Fibroblast of upper back skin (primary cell): ENCODE measurements around the gene THSD4.
A peak's percentile ranks its signal among the peaks of the same experiment; 100 is the strongest.

Source experiments
- DNase-seq: peaks from one replicate; pipeline ENCODE4 v3.0.0-alpha.2; 2013

Gene THSD4

DNA sequence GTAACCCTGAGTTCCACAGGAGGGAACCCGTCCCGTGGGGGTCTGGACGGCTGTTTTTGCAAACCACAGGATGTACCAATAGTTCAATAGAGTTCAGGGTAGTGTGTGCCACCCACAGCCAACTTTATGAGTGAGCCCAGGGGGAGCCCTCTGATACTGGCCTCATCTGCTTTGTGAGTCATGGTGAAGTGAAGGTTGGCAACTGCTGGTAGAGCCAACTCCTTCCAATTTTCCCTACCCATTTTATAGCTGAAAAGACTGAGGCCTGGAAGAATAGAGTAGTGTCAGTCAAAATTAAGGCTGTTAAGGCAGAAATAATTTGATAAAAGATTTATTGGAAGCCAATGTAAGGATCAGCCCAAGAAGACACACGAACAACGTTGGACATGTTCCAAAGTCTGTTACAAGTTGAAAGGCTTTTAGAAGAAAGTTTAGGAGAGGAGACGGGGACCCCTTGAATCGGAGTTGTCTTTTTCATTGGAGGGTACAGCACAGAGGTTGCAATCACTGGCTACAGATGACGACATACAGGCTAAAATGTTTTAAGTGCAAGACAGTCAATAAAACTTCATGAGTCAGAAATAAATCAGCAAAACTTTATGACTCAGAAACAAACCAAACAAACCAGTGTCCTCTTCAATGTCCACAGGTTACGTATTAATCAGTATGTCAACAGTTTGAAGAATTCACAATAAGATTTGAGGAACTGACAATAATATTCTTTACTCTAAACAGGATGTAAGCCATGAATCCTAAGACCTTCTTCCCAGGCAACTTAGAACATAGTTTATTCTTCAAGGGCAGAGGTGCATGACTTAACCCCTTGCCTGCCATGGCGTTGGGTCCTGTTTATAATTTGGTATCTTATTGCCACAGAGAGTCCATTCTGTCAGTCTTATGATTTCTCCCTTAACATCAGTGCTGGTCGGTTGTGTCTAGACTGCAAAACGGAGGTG is 632.1 kb downstream of the THSD4 start:
- peak; percentile 41 for DNase-seq

DNA sequence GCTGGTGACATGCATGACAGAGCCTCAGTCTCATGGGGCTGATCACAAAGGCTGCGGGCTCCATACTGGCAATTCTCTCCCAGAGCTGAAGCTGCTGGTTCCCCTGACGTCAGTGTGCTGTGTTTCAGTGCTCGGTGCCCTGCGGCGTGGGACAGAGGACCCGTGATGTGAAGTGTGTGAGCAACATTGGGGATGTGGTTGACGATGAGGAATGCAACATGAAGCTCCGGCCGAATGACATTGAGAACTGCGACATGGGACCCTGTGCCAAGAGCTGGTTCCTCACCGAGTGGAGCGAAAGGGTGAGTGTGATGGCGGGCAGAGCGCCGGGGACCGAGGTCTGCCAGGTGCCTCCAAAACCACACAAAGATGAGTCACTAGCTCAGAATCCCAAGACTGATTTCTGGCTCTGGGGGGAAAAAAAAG is 633.0 kb downstream of the THSD4 start:
- DNase-seq = peak; percentile 18

DNA sequence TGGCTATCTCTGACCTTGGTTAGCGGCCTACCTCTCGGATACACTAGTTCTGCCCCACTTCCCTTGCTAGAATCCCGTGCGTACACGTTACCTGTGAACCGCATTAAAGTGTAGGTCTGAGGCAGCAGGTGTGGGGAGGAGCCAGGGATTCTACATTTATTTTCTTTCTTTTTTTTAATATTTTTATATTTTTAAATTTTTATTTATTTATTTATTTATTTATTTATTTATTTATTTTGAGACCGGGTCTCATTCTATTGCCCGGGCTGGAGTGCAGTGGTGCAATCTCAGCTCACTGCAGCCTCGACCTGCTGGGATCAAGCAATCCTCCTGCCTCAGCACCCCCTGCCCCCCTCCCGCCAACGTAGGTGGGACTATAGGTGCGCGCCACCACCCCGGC is 634.2 kb downstream of the THSD4 start:
- no peak for DNase-seq

DNA sequence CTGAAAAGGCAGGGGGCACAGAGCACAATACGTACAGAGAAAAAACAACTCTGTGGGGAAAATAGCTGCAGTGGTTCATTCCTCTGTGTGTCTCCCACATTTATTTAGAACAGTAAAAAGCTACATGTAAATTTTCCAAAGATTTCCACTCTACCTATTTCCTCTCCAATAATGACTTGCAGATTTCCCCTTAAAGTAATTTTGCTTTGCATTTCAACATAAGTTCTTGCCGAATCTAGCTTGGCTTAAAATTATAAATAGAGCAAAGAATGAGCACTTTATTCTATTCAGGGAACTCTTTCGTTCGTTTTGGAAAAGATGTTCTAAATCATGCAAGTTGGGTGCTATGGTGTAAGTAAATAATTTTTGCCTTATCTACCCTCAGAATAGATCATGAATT is 636.9 kb downstream of the THSD4 start:
- DNase-seq = no peak

DNA sequence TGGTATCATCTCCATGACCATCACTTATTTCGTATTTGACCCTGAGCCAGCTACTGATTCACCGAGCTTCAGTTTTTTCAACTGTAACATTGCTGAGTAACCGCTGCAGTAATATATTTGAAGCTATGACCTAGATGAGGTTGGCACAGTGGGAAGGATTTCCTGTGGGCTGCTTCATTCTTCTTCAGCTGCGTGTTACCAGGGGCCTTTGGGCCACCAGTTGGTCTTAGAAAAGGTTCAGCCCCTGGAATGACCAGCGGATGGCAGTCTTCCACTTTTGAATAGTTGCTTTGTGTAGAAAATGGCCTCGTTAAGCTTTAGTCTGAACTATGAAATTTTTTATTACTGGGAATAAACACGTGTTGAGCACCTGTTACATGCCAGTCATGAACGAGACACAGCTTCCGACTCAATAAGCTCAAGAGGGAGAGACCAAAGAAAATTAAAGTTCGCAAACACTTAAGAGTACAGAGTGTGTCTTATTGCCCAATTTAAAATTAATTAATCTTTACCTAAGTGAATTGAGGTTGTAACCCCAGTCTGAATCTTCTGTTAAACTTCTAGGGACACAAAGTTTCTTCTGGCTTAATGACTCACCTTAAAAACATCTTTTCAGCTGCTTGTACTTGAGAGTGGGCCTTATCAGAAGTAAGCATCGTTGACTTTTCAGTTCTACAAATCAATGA is 637.5 kb downstream of the THSD4 start:
- DNase-seq = peak; percentile 93

DNA sequence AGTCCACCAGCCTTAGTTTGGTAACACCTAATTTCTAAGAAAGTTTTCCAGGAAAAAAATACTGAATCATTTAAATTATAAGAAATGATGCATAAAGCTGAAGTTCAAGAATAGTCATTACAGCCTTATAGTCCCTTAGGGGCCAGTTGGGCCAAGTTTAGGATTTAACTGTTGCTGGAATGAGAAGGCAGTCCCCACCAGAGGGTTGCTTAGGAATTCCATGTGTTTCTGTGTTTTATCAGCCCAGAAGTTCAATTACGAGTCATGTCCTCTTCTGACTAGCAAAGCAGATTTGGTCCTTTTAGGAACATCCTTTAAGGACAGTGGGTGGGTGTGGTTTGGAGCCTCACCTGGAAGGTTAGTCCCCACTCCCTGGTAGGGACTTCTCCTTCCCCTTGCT is 638.1 kb downstream of the THSD4 start:
- peak; percentile 50 for DNase-seq

DNA sequence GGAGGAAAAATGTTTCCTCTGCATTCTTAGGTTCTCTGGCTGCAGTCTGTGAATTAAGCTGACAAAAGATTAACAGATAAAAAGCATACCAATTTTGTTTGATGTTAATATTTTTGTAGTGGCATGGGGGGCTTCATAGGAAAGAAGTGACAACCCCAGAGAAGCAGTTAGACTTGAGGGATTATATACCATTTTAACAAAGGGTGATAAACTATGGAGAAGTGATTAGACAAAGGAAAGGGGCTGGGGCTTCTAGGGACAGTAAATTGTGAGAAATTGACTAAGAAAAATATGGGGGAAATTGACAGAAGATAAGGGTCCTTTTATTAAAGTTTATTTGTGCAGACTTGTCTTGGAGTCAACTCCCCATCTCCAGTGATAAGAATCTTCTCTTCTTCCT is 639.4 kb downstream of the THSD4 start:
- no peak for DNase-seq

DNA sequence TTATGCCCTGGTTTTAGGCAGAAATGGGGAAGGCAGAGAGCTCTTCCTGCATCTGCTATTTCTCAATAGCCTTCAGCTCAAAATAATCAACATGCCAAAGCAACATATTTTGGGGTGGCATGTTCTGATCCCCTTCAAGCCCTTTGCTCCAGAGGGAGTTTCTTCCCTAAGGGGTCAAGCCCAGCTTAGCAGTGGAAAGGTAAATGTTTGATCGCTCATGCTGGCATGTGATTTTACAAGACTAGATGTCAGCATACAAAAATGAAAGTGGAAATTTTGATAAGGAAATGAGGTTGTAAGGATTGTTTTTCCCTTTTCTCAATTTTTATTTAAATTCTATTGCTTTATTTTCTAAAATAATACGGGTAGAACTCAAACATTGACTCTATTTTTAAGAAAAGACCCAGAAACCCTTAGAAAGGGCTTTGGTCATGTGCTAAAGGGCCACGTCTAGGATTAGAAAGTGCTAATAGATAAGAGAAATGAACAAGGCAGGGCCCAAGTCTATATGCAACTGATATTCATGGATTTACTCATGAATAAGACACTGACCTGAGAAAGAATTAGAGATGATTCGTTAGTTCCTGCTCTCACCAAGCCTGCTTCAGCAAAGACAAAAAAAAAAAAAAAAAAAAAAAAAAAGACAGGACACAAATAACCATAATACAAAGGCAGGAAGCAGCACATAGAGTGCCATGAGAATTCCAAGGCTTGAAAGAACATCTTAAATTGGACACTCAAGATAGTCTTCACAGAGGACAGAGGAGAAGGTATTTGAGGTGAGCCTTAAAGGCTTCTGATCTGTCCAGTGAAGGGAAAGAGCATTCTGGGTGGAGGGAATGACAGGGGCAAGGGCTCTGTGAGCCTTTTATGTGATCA is 640.1 kb downstream of the THSD4 start:
- no peak for DNase-seq

DNA sequence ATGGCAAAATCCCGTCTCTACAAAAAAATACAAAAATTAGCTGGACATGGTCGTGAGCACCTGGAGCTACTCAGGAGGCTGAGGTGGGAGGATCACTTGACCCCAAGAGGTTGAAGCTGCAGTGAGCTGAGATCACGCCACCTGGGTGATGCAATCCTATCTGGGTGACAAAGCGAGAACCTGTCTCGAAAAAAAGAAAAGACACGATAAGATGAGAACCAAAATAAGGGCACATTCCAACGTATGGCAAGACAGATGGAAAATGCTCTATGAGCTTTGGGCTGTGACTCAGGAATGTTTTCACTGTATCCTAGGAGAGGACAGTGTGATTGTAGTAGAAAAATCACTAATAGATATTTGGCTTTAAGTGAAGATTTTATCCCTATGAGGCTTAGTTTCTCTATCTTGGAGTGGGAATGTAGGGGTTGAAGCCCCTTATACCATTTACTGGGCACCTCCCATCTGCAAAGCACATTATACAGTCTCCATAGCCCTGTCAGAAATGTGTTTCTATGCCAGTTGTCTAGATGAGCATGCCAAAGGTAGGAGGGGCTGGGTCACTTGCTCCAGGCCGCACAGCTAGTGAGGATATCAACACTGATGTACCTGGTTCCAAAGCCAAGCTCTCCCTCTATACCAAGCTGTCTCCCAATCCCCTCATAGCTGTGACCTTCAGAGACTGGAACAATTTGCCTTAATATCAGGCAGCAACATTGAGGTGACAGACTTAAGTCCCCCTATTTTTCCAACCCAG is 641.5 kb downstream of the THSD4 start:
- no peak for DNase-seq

DNA sequence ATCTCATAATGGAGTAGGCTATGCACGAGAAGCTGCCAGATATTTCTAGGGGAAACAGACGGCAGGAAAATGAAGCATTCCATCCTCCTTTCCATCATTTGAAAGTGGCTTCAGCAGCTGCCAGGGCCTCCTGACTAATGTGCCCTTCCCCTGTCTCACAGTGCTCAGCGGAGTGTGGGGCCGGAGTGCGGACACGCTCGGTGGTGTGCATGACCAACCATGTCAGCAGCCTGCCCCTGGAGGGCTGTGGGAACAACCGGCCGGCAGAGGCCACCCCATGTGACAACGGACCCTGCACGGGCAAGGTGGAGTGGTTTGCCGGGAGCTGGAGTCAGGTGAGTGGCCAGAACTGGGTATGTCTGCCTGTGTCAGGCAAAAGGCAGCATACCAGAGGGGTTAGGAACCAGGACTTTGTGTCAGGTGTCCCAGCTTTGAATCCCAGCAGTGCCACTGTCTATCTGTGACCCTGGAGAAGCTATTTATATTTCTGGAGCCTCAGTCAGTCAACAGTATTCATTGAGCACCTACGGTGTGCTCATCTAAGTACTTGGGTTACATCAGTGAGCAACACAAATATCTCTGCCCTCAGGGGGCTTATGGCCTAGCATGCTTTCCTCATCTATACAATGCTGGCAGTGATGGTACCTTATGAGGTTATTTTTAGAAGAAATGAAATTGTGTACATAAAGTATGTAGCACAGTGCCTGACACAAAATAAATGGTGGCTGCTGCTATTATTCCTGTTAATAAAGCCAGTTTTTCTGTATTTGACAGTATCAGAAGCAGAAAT is 642.7 kb downstream of the THSD4 start:
- DNase-seq = no peak

DNA sequence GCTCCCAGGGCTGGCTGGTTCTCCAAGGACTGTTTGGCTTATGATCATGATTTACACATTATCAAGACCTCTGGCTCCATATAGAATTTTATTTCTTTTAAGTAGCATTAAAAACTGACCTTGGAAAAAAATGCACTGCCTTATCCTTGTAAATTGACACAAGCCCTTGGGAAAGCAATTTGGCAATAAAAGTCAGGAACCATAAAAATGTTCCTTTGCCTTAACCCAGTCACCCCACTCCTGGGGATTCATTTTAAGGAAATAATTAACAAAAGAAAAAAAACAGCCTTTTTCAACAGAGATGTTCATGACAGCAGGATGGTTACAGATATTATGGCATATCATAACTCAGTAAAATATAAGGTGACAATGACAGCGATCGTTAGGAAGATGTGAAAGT is 643.4 kb downstream of the THSD4 start:
- no peak for DNase-seq

DNA sequence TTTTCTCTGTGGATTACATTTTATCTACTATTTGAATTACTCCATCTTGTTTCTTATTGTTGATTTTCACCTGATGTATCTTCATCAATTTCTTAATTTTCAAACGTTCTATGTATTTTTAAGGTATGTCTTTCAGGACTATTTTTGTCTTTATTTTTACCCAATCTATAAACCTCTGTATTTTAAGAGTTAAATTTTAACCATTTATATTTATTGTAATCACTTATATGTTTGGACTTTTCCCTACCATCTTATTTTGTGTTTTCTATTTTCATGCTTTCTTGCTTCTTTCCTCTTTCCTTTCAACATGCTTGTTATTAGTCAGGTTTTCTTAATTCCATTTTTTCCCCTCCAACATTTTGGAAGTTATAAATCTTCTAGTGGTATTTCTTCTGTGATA is 645.6 kb downstream of the THSD4 start:
- no peak for DNase-seq

DNA sequence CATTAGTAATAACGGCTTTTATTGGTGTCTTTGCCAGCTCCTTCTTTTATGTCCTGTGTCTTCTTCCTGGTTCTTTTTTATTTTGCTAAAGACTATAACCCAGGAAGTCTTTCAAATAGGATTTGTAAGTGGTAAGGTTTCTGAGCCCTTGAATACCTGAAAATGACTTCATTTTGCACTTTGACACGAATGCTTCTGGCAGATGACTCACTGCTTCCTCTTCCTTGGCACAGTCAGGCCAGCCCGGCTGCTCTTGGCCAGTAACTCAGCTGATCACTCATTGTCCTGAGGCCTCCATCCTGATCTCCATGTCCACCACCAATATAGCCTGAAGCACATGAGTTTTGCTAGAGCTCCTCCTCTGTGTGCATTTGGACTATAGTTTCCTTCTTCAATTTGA is 646.4 kb downstream of the THSD4 start:
- DNase-seq = peak; percentile 48

DNA sequence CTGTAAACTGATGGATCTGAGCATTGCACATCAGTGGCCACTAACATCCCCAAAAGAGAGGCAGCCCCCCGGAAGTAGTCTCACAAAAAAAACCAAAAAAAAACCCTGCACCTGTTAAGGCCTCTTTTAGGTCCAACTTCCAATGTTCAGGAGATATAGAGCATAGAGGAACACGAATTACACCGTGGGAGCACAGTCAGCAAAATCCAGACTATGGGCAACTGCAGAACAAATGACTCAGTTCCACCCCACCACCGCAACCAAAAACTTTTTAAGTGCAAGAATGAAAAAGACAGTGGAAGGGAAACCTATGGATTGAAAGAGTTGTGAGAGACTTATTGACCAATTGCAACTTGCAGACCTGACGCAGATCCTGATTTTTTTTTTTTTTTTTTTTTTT is 652.9 kb downstream of the THSD4 start:
- DNase-seq = no peak

DNA sequence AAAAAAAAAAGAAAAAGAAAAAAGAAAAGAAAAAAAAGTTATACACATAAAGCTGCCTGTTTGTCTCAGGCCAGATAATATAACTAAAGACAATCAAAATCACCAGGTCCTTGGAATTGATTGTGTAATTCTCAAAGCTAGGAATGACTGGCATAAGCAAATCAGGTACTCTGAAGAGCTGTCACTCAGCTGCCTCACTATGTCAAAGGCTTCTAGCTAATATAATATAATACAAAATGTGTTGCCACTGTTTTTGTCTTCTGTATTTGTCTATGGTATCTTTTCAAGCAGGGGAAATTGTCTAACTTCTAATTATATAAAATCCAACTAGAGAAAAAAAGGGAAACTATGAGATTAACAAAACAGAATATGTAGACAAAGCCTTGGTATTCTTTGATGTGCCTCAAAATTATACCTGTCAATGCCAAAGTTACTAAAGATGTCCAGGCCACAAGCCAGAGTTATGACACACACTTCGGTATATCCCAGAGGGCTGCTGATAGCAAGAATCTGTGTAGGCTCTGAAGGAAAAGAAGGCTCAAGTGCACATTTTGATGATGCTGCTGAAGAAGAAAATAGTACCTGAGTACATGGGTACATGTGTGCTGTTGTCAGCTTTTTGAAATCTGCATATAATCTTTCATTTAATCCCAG is 658.1 kb downstream of the THSD4 start:
- DNase-seq = no peak

DNA sequence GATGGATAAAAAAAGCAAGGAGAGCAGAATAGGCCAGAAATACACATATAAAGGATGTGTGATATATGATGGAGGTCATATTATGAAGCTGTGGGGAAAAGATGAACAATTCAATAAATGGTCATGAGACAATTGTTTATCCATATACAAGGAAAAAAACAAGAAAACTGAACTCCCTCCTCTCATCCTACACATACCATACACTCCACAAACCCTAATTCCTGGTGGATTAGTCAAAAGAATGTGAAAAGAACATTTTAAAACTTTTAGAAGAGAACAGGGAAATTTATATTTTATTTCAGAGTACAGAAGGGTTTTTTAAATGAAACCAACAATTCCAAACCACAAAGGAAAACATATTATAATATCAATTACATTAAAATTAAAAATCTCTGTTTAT is 660.6 kb downstream of the THSD4 start:
- DNase-seq = peak; percentile 37

DNA sequence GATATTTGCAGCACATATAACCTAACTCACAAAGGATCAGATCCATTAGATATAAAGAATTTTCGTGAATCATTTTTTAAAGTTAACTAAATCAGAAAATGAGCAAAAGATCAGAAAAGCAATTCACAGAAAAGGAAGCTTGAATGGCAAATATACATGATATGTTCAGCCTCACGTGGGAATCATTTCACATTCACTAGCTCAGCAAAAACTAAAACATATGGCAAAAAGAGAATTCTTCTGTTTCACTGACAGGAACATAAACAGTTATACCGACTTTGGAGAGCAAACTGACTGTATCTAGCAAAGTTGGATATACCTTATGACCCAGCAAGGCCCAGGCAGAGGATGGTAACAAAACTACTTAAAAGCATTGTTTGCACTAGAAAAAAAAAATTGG is 661.0 kb downstream of the THSD4 start:
- no peak for DNase-seq

DNA sequence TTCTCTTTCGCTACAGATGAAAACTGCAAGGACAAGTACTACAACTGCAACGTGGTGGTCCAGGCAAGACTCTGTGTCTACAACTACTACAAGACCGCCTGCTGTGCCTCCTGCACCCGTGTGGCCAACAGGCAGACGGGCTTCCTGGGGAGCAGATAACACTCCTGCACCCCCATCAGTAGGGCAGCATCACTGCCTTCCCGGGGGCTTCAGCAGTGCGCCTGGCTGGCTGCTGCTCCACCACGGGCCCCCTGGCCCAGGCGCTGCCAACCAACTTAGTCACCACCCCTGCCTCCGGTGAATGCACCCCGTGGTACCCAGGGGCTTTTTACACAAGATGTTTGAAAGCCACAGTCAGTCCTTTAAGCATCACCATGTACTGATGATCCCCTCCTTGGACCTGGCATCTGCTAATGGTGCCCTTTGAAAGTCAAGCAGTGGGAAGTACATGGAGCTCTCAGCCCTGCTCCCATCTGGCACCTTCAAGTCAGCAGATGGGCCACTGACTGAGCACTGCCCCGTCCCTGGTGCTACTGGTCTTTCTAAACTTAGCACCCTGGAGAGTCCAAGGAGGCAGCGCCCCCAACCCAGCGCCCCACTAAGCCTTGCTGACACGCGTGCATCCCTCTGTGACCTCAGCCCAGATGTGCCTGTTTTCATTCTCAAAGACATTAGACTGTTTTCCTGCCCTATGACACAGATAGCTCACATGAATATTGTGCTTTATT is 662.1 kb downstream of the THSD4 start:
- DNase-seq = no peak

DNA sequence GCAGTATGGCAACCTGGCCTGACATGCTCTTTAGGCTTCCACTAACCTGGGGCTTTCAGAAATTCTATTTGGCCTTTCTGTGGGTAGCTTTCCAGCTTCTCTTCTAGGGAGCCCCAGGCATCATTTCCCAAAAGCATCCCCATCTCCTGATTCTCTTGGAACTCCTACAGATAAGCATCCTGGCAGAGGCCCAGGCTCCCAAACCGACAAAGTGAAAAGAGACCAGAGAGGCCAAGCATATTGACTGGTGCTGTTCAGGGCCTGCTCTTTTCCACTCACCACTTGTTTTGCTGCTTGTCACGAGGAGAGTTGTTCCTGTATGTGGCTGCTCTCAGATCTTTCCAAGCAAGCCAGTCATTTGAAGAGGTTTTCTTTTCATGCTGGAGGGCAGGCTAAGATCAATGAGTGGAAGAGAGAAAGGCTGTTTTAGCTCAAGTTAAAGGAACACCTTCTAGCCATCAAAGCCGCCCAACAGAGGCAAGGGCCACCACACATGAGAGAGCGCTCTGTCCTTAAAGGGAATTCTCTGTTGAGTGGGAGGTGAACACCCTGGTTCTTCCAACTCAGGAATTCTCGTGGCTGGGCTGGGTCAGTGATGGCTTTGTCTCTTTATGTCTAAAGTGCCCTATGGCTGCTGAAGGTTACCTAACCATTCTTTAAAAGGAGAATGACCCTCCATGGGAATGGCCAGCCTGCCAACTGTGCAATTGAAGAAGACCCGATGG is 664.0 kb downstream of the THSD4 start:
- DNase-seq = no peak
